HG03097 (cell line): Measurements from ENCODE around the gene SZRD1.
"Not testable (repeated sequence)": the region's sequence is repeated elsewhere in the genome, so short reads cannot be mapped to it uniquely, and the experiment has no call there.

Experiments used
- ATAC-seq: cut with Tn5 transposase; IDR thresholded peaks from one replicate; pipeline ENCODE4 v1.9.1; 2021; ENCODE audit not compliant: unreplicated experiment, low FRiP score

Gene SZRD1, protein sequence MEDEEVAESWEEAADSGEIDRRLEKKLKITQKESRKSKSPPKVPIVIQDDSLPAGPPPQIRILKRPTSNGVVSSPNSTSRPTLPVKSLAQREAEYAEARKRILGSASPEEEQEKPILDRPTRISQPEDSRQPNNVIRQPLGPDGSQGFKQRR

DNA sequence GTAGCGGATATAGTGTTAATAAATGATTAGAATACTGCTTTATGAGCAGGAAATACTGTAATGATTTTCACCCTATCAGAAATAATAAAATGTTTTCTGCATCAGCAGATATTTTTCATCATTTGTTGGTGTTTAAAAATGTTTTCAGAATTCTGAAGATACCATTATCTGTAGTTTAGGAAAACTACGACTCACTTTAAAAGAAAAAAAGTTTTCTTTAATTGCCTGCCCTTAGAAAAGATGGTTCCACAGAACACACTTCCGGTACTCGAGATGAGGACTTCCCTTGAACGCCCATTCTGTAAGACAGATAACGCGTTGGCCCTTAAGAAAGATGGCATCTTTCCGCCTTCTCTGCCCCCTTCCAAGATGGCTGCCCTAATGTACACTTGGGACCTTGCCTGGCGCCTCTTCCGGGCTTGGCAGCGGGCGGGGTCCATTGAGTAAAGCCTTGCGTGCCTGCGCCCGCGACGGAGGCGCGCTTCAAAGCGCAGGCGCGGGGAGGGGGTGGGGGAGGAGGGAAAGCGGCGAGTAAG, at the start of gene SZRD1:
SZRD1 (plus strand) TSS at position 521 of the 536 bp plus-strand sequence. CDS start 16 bp downstream, outside the sequence.
- ATAC-seq: peak; percentile 86

DNA sequence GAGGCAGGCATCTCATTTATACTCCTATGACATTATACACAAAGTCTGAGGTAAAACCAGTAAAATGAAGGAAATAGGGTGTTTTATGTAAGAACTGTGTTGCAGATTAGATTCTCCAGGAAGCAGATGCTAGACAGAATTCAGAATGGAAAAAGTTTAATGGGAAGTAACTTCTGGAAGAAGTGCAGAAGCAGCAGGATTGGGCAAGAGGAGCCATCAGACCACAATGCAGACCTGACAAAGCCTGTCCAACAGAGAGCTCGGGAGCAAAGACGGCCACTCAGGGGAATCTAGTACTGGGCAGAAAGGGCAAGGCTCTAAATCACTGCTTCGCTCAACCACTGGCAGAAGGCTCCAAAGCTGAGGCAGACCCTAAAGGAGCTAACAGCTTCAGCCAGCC, 48.5 kb upstream of the SZRD1 start:
- no peak for ATAC-seq

DNA sequence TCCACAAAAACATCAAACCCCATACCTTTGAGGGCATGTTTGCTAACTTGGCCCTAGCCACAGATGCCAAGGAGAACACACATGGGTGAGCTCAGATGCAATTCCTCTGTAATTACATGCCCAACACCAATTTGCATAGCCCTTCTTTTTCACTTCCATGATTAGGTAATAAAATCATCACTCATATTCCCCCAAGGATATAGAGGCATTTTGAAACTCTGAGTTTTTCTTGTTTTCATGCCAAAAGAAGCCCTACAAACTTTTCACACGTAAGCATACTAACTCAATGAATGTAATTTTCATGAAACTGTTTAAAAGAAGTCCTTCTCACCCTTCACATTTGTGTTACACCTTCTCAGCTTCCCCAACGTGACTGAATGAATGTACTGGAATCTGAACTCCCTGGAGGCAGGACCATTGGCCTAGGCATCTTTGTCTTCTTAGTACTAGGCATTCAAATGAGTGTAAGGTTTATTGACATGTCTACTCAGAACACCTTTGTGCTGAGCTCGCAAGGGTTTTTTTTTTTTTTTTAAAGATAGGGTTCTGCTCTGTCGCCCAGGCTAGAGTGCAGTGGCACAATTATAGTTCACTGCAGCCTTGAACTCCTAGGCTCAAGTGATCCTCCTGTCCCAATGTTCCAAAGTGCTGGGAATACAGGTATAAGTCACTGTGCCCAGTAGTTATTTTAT, 45.7 kb upstream of the SZRD1 start:
- ATAC-seq: no peak

DNA sequence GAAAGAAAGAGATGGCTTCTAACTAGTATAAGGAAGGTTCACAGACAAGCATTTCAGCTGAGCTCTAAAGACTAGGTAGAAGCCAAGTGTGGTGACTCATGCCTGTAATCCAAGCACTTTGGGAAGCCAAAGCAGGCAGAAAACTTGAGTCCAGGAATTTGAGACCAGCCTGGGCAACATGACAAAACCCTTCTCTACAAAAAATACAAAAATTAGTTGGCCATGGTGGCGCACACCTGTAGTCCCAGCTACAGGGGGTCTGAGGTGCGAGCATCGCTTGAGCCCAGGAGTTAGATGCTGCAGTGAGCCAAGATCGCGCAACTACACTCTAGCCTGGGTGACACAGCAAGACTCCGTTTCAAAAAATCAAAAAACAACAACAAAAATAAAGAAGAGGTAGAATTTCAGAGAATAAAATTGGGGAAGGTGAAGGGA, 42.6 kb upstream of the SZRD1 start:
- ATAC-seq: no peak

DNA sequence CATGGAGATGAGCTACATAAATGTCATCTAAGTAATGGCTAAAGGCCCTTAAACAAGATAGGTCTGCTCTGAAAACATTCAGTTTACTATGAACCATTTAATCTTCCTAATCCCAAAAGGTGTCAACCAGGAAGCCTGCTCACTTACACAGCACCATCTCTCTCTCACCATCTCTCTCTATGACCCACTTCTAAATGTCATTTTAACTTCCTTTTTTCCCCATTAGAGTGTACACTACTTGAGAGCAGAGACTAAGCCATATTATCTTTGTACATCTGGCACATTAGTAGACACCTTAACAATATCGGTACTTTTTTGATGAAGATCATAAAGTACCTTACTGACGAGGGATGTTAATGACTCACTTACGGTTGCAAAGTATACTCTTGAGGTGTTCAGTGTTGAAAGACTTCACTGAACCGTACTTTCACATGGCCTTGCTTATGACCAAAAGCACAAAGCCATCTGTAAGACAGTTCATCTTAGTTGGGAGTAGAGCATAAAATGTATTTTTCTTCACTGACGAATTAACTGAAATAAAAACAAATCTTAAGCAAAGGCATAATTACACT, 40.1 kb upstream of the SZRD1 start:
- ATAC-seq: no peak

DNA sequence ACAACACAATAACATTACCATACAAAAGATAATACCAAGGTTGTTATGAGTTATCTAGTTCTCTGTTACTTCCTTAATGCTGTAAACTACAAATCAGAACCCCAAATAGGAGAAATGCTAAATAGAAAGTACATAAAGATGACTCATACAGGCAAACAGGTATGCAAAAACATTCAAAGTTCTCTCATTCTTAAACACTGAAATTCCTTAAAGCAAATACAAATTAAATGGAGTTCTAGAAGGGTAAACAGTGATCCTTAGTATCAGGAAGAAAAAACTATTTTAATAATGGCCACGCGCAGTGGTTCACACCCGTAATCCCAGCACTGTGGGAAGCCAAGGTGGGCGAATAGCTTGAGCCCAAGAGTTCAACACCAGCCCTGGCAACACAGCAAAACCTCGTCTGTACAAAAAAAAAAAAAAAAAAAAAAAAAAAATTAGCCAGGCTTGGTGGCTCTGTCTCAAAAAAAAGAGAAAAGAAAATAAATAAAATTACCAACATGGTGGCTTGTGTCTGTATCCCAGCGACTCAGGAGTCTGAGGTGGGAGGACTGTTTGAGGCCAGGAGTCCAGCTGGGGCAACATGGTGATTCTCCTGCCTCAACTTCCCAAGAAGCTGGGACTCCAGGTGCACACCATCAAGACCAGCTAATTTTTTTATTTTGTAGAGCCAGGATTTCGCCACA, 32.2 kb upstream of the SZRD1 start:
- no peak for ATAC-seq

DNA sequence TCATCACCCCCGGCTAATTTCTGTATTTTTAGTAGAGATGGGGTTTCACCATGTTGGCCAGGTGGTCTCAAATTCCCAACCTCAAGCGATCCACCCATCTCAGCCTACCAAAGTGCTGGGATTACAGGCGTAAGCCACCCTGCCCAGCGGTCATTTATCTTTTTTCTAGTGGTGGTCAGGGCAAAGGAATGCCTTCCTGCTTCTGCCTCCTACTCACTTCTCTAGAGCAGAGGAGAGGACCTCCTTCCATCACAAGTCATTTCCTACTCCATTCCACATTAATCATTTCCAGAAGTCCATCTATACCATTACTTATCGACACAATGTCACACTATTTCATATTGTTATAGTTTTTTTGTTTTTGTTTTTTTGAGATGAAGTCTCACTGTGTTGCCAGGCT, 28.1 kb upstream of the SZRD1 start:
- ATAC-seq: no peak

DNA sequence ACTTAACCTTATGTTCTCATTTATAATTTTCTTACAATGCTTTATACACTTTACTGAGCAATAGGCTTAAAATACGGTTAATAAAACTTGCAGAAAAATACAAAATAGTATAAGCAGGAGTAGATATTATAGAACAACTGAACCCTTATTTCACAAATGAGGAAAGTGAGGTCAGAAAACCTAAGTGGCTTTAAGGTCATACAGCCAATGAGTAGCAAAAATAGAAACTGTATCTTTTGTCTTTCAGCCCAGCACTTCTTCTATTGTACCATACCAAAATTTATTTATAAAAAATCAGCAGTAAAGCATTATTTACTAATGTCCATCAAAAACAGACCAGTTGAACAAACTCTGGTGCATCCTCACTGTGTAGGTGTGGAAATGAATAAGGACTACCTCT, 26.4 kb upstream of the SZRD1 start:
- no peak for ATAC-seq

DNA sequence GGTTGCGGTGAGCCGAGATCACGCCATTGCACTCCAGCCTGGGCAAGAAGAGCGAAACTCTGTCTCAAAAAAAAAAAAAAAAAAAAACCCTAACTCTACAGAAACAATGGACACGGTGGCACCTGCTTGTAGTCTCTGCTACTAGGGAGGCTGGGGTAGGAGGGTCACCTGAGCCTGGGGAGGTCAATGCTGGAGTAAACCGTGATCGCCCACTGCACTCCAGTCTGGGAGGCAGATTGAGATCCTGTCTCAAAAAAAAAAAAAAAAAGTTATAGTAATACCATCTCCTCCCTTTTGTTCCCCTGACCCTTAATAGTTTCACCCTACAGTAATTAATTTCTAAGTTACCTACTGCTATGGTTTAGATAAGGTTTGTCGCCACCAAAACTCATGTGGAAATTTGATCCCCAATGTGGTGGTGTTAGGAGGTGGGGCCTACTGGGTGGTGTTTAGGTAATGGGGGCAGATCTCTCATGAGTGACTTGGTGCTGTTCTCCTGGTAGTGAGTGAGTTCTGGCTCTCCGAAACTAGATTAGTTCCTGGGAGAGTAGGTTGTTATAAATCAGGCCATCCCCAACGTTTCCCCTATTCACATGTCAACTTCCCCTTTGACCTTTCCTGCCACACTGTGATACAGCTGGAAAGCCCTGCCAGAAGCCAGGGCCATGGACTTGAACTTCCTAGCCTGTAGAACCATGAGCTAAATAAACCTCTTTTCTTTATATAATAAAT, 24.5 kb upstream of the SZRD1 start:
- ATAC-seq: no peak

DNA sequence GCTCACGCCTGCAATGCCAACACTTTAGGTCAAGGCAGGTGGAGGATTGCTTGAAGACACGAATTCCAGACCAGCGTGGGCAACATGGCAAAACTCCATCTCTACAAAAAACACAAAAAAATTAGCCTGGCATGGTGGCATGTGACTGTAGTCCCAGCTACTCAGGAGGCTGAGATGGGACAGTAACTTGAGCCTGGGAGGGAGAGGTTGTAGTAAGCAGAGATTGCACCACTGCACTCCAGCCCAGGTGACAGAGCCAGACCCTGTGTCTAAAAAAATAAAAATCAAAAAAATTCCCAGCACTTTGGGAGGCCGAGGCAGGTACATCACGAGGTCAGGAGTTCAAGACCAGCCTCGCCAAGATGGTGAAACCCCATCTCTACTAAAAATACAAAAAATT, 23.8 kb upstream of the SZRD1 start:
- ATAC-seq: not testable (repeated sequence)

DNA sequence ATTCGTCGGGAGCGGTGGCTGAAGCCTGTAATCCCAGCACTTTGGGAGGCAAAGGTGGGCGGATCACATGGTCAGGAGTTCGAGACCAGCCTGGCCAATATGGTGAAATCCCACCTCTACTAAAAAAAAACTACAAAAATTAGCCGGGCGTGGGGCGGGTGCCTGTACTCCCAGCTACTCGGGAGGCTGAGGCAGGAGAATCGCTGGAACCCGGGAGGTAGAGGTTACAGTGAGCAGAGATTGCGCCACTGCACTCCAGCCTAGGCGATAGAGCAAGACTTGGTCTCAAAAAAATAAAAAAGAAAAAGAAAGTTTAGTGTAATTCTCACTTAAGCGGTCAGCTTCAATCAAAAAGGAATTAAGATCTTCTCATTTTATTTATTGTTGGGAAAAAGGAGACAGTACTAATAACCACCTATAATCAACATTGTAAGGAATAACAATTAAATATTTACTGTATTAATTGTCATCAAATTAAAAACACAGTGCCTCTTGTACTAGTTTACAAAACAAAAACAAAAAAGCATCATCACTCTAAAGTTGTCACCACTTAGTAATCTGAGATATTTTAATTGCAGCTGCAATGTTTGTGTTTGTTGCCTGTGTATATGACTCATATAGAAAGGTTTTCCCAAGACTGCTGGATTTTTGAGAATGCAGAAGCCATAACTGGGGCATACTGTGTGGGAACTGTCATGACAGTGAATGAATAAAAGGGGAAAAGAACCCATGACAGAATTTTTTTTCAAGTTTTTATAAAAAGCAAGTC, 18.4 kb upstream of the SZRD1 start:
- ATAC-seq: no peak

DNA sequence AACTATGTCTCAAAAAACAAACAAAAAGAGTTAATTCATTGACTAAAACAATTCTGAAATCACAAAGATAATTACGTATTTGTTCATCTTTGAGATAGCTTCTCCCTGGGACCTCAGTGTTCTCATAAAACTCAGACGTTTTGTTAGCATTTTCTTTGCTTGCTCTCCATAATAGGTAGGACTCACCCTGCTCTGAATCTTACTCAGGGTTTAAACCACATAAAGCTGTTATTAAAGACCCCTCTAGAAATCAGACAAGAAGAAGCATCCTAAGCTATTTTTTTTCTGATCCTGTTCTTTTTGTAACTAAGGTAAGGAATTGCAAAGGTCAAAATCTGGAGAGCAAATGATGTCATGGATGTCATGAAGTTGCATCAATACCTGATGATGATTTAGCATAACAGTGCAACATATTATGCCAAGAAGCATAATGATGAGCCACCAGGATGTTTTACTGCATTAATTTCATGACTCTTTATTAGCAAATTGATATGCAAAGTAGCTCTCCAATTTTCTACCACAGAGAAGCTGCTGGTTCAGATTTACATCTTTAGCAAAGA, 17.1 kb upstream of the SZRD1 start:
- no peak for ATAC-seq

DNA sequence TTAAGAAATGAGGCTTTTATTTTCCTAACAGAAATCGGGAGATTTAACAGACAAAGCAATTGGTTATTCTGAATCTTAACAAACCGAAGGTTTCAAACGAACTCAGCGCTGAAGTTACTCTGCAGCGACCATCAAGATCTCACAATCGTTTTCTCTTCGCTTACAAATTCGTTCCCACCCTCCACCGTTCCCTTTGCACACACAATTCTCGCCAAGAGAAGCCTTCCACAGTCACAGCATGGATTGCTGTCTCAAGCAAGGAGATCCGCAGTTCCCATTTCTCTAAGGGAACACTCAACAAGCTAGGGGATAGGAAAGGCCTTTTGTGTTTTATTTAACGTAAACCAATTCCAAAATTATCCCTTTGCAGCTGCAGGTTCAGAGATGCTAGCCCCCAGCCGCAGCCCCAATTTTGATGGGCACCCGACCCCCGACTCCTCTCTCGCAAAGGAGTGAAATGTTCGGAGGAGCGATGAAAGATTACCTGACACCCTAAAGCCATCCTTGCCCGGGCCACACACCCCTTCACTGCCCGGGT, 15.5 kb upstream of the SZRD1 start:
- ATAC-seq: no peak

DNA sequence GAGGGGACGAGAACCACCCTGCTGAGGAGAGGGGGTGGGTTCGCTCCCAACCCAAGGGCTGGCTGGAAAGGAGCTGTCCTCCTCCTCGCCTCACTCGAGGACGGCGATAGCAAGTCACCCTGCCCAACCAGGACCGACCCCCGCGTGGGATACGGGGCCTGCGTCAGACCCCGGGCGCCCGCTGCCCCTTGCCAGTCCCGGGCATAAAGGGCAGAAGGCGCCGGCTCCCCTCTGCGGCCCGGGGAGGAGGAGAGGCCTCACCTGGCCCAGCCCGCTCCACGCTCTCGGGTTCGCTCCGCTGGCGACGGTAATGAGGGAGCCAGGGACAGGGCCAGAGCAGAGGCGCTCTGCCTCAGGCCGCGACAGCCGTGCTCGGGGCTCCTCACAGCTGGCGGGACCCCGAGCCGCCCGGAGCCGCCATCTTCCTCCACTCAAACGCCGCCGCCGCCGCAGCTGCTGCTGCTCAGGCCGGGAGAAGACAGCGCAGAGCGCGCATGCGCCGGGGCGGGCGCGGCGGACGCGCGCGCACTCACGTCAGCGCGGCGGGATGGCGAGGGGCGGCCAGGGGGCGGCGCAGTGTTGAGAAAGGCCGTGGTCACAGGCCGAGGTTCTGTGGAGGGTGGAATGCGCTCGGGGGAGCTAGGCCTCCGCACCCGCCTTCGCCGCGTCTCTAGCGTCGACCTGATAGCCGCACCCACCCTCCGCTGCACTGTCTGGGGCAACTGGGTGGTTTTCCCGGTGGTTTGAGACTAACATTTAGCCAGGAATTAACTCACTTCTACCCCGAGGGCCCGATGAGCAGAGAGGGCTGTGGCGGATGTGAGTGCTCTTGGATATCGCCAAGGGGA, 14.8 kb upstream of the SZRD1 start, which contains the start of gene FBXO42:
FBXO42 (minus strand) TSS at position 487 of the 848 bp plus-strand sequence. CDS start 37,062 bp downstream, outside the sequence.
- ATAC-seq: peak; percentile 87

DNA sequence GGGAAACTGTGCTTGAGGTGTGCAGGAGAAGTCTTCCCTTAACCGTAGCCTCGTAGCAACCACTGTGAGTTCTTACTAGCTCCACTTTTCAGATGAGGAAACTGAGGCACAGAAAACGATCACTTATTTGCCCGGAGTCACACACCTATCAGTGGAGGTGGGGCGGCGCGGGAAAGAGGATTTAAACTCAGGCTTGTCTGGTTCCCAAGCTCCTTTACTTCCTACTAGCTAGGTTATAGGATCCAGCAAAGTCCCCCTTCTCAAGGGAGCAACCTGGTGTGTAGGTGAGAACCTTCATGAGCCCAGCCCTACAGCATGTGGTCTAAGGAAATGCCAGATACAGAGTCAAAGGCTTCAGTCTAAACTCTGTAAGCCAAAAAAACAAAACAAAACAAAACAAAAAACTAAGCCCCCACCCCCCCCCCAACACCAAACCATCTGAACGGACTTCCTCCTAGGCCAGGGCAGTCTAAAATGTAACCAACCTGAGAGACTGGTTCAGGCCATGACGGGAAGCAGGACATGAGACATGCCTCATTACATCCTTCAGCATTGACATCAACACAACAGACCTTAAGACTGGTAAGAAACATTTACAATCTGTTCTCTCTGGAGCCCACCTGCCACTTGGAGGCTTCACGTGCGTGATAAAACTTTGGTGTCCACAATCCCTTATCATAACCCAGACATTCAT, 14.1 kb upstream of the SZRD1 start:
- ATAC-seq: no peak

DNA sequence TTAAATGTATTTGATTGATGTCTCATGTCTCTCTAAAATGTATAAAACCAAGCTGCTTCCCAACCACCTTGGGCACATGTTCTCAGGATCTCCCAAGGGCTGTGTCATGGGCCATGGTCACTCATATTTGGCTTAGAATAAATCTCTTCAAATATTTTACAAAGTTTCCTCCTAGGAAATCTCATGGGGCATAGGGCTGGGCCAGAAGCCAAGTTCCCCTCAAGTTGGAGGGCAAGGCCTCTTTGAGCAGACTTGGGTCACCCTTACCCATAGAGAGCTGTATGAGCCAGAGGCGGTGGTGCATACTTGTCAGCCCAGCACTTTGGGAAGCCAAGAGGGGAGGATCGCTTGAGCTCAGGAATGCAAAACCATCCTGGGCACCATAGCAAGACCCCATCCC, 12.4 kb upstream of the SZRD1 start:
- ATAC-seq: no peak

DNA sequence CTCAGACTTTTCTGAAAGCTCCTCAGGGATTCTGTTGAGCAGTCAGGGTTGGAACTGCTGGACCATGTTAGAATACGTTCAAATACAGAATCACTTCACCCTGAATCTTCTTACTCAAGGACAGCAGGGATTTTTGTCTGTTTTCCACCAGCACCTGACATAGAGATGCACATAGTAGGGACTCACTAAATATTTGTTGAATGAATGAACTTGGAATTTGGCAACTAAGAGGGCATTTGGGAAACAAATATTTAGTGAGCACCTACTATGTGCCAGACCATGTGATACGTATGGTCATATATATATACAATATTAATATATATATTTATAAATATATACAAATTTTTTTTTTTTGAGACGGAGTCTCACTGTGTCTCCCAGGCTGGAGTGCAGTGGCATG, 10.2 kb upstream of the SZRD1 start:
- no peak for ATAC-seq

DNA sequence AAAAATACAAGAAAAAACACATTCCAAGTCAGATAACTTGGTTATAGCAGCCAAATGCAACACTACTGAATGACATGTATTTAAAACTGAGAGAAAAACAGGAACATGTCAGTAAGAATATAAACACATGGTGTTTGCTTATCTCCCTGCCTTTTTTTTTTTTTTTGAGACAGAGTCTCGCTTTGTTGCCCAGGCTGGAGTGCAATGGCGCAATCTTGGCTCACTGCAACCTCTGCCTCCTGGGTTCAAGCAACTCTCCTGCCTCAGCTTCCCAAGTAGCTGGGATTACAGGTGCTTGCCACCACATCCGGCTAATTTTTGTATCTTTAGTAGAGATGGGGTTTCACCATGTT, 1.9 kb upstream of the SZRD1 start:
- not testable (repeated sequence) for ATAC-seq
